ENCODE measurements around the gene OCA2.
"Not testable (repeated sequence)": the region's sequence is repeated elsewhere in the genome, so short reads cannot be mapped to it uniquely, and the experiment has no call there.

The OCA2 gene

GRCh38 chr15:27870320-27870719 lies 228.8 kb downstream of the OCA2 start:
- no peak for DNase-seq (ENCODE audit: low read depth)

GRCh38 chr15:27869697-27870281 lies 229.3 kb downstream of the OCA2 start:
- no peak for DNase-seq (ENCODE audit: low read depth)

GRCh38 chr15:27868828-27869404 lies 230.2 kb downstream of the OCA2 start:
- DNase-seq (ENCODE audit: low read depth): no peak

GRCh38 chr15:27867861-27868260 lies 231.3 kb downstream of the OCA2 start:
- no peak for DNase-seq (ENCODE audit: low read depth)

- DNase-seq (ENCODE audit: low read depth): no peak
These were observed 232.5 kb downstream of the OCA2 start for GRCh38 chr15:27866505-27867165.

- DNase-seq (ENCODE audit: low read depth): no peak
These were observed 233.2 kb downstream of the OCA2 start for GRCh38 chr15:27865926-27866325.

- no peak for DNase-seq (ENCODE audit: low read depth)
These were observed 233.7 kb downstream of the OCA2 start for GRCh38 chr15:27865323-27865922.

GRCh38 chr15:27864719-27865118 lies 234.4 kb downstream of the OCA2 start:
- DNase-seq (ENCODE audit: low read depth): no peak

- no peak for DNase-seq (ENCODE audit: low read depth)
These were observed 235.0 kb downstream of the OCA2 start for GRCh38 chr15:27864086-27864485.

GRCh38 chr15:27863000-27863399 lies 236.1 kb downstream of the OCA2 start:
- no peak for DNase-seq (ENCODE audit: low read depth)

- DNase-seq (ENCODE audit: low read depth): no peak
These were observed 237.9 kb downstream of the OCA2 start for GRCh38 chr15:27861171-27861570.

GRCh38 chr15:27855137-27855536 lies 244.0 kb downstream of the OCA2 start:
- DNase-seq (ENCODE audit: low read depth): no peak

- no peak for DNase-seq (ENCODE audit: low read depth)
These were observed 244.5 kb downstream of the OCA2 start for GRCh38 chr15:27854601-27855000.

- no peak for DNase-seq (ENCODE audit: low read depth)
These were observed 245.3 kb downstream of the OCA2 start for GRCh38 chr15:27853624-27854455.

- no peak for DNase-seq (ENCODE audit: low read depth)
These were observed 247.3 kb downstream of the OCA2 start for GRCh38 chr15:27851858-27852210.

- no peak for DNase-seq (ENCODE audit: low read depth)
These were observed 247.9 kb downstream of the OCA2 start for GRCh38 chr15:27850981-27851857.

GRCh38 chr15:27850050-27850449 lies 249.1 kb downstream of the OCA2 start:
- no peak for DNase-seq (ENCODE audit: low read depth)

- DNase-seq (ENCODE audit: low read depth): not testable (repeated sequence)
These were observed 250.2 kb downstream of the OCA2 start for GRCh38 chr15:27848936-27849335.

- no peak for DNase-seq (ENCODE audit: low read depth)
These were observed 251.1 kb downstream of the OCA2 start for GRCh38 chr15:27847775-27848710.

- DNase-seq (ENCODE audit: low read depth): no peak
These were observed 252.3 kb downstream of the OCA2 start for GRCh38 chr15:27846722-27847395.
